Thymus (tissue), 11 donors: ENCODE data around the gene FOXO3. TPM values are rescaled to one million over a fixed set of nuclear protein-coding genes. Genes with fewer than 3 reads are reported as not detected.

ENCODE experiments used
- DNase-seq, 9 donors: peaks; one replicate each; pipeline ENCODE4 v3.0.0-alpha.2; 2013; ENCODE audit warnings: low spot score in 9 of 9, low read depth in 6 of 9, missing footprints in 1 of 9
- H3K27ac ChIP-seq, 2 donors: one replicate each; pipeline ENCODE4 v1.5.1; 2013; ENCODE audit warnings: control low read depth in 1 of 2, low read depth in 1 of 2, low read length in 1 of 2, mild to moderate bottlenecking in 1 of 2, moderate library complexity in 1 of 2
- H3K27me3 ChIP-seq, 2 donors: one replicate each; pipeline ENCODE4 v1.5.1; 2013; ENCODE audit warnings: low read length in 1 of 2; ENCODE audit not compliant: control insufficient read depth in 2 of 2, insufficient read depth in 1 of 2
- H3K36me3 ChIP-seq, 2 donors: one replicate each; pipeline ENCODE4 v1.5.1; 2013; ENCODE audit warnings: low read length in 1 of 2, mild to moderate bottlenecking in 1 of 2, moderate library complexity in 1 of 2; ENCODE audit not compliant: control insufficient read depth in 2 of 2, insufficient read depth in 2 of 2
- H3K4me1 ChIP-seq, 2 donors: one replicate each; pipeline ENCODE4 v1.5.1; 2013; ENCODE audit warnings: low read length in 2 of 2; ENCODE audit not compliant: control insufficient read depth in 2 of 2, insufficient read depth in 2 of 2
- H3K4me3 ChIP-seq, 2 donors: one replicate each; pipeline ENCODE4 v1.5.1; 2013; ENCODE audit warnings: low read length in 2 of 2, control low read depth in 1 of 2, mild to moderate bottlenecking in 1 of 2
- H3K9me3 ChIP-seq, 2 donors: one replicate each; pipeline ENCODE4 v1.5.1; 2013; ENCODE audit warnings: low read length in 1 of 2, mild to moderate bottlenecking in 1 of 2; ENCODE audit not compliant: control insufficient read depth in 2 of 2, insufficient read depth in 1 of 2
- WGBS: extraction: QIAGEN DNeasy Blood & Tissue Kit; methylation state at CpG from one replicate; pipeline ENCODE4 v1.1.7; 2013; 5-methylcytosine and 5-hydroxymethylcytosine counted together
- polyA plus RNA-seq: library from polyadenylated mRNA; stranded (reverse); fragments of 200-250 nt; gene quantifications from one replicate; pipeline ENCODE4 v1.2.3, GENCODE V29; 2013
- total RNA-seq: library from RNA; stranded (reverse); fragments of 120-200 nt; gene quantifications from one replicate; pipeline ENCODE4 v1.2.4, GENCODE V29; 2013
- donor health status: healthy.

Gene FOXO3
- total and polyA plus RNA-seq, 2 donors = 11.2 to 33.6 TPM

DNA sequence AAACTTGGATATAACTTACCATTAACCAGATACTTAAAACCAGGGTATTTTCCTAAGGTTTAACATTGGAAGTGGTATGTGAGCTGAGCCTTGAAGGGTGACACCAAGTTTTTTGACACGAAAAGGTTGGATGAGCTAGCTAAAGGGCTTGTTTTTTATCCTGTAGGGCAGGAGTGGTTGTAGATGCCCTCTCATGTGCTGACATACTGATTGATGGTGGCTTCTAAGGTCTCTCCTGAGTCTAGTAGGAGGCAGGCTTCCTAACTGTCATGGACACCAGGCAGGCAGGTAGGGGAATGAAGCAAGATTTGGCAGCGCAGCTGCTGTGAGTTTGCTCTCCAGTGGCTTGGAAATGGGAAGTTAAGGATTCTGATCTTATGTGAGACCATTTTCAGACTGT, 66.1 kb downstream of the FOXO3 start:
- no peak for DNase-seq
- over 99% methylated on average over 2 of the region's 2 CpGs for WGBS
- Histone ChIP-seq H3K4me1 (peaks cover 24 to 43% of the 10 kb centered on the region in 2 donors), H3K36me3 (no peaks in the 10 kb centered on the region), H3K4me3 (no peak overlapping the region), H3K27me3 (no peaks in the 10 kb centered on the region), H3K9me3 (no peaks in the 10 kb centered on the region), H3K27ac (no peak overlapping the region)

DNA sequence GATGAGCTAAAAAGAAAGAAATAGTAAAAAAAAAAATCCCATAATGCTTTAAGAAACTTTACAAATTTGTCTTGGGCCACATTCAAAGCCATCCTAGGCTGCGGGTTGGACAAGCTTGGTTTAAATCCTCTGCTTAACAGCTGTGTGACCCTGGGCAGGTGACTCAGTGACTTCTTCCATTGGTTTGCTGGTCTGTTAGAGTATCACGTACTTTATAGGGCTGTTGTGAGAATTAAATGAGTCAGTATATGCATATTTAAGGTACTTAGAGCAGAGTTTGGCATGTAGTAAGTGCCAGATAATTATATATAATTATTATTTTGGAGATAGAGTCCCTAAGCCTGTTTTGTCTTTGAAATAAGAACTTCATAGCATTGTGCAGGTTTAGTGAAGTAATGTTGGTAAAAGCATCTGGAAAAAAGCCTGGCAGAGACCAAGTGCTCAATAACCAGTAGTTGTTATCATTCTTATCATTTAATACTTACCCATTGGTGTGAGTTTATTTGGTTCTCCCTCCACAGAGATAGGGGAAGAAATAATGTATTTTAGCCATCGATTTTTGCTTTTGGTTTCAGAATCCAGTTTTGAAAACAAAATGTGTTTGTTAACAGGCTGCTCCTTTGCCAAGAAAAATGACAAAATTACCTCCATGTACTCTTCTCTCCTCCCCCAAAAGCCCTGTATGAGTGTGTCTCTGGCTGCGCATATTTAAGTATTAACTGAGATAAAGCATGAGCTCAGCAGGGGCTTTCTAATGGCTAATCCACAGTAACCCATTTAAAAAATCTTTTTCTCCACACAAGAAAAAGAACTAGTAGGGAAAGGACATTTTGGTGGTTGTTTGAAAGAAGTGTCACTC, 67.2 kb downstream of the FOXO3 start:
- no peak overlapping the region for H3K27ac ChIP-seq
- no peaks in the 10 kb centered on the region for H3K9me3 ChIP-seq
- DNase-seq = no peak
- WGBS = 93% methylated on average over 4 of the region's 4 CpGs
- H3K4me1 ChIP-seq = peaks cover 23 to 33% of the 10 kb centered on the region in 2 donors
- H3K27me3 ChIP-seq = no peaks in the 10 kb centered on the region
- H3K4me3 ChIP-seq = no peak overlapping the region
- H3K36me3 ChIP-seq = no peaks in the 10 kb centered on the region

DNA sequence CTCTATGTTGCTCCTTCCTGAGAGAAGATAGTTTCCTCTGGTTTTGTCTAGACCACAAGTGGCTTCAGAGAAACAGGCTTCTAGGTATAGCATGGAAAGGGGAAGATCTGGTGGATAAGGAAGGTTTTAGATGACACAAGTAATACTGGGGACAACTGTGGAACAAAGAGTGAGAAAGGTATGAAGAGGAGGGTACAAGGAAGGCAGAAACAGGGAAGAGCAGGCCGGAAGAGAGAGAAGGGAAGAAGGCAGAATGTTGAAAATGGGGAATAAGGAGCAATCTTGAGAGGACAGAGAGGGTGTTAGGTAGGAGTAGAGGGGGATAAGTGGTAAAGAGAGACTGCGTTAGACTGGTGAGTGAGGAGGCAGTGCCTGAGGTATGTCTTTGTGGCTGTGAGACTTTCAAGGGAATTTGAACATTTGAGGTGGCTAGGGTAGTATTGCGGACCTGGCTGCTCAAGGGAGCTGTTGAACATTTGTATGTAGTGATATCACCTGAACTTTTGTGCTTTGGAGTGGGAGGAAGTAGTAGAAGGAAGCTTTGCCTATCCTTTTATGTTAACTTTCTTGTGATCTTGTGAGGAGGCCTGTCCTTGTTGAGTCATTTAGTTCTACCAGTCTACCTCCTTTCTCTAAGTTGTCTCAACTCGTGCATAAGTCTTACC, 69.5 kb downstream of the FOXO3 start:
- Histone ChIP-seq H3K27me3 (no peaks in the 10 kb centered on the region), H3K4me1 (peaks cover 17 to 25% of the 10 kb centered on the region in 2 donors), H3K4me3 (no peak overlapping the region), H3K9me3 (no peaks in the 10 kb centered on the region), H3K27ac (peak overlapping the region in 1 of 2 donors; percentile 33), H3K36me3 (no peaks in the 10 kb centered on the region)
- DNase-seq = peak in 6 of 9 donors; percentile 38 to 81 (median 53)
- WGBS = 51% methylated on average over 4 of the region's 4 CpGs

DNA sequence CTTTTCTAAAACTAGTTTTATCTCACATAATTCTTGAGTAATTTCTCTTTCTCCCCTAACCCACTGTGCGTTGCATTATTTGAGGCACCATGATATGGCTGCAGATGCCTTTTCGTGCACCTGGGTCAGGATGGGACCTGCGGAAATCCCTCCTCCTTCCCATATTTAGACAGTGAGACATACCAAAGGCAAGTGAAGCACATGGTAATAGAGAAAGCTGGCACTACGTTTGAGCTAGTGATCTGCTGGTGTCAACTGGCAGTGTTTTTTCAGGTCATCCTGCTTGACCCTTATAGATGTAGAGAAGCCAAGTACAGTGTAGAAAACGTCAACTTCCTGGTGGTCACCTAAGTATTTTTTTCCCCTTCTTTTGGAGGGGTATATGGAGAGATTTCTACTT, 71.7 kb downstream of the FOXO3 start:
- H3K27me3 ChIP-seq = no peaks in the 10 kb centered on the region
- H3K4me1 ChIP-seq = peaks cover 16 to 27% of the 10 kb centered on the region in 2 donors
- no peaks in the 10 kb centered on the region for H3K36me3 ChIP-seq

DNA sequence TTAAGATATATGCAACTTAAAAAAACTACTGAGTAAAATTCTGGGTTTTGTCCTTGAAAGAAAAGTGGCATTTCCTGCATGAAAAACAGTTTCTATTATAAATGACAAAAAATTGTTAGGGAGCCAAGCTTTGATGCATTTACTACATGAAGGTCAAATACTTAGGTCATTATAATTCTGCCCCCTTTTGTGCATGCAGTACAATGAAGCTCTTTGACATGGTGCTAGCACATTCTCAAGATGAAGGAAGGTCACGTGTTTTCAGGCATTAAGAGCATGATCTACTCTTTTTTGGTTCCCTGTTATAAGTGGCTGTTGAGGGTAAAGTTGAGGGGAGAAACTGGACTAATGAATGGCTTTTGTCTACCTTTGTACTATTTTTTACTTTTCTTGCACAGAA, 72.7 kb downstream of the FOXO3 start:
- DNase-seq = no peak
- no peak overlapping the region for H3K27ac ChIP-seq
- WGBS = 98% methylated on average over 1 of the region's 1 CpG
- no peaks in the 10 kb centered on the region for H3K9me3 ChIP-seq
- peaks cover 16 to 27% of the 10 kb centered on the region in 2 donors for H3K4me1 ChIP-seq
- no peak overlapping the region for H3K4me3 ChIP-seq
- no peaks in the 10 kb centered on the region for H3K36me3 ChIP-seq
- no peaks in the 10 kb centered on the region for H3K27me3 ChIP-seq

More for the DNA sequence above, 71.7 kb downstream of the FOXO3 start:
- DNase-seq = no peak
- no peaks in the 10 kb centered on the region for H3K9me3 ChIP-seq
- 97% methylated on average over 5 of the region's 5 CpGs for WGBS
- no peak overlapping the region for H3K4me3 ChIP-seq
- no peak overlapping the region for H3K27ac ChIP-seq

DNA sequence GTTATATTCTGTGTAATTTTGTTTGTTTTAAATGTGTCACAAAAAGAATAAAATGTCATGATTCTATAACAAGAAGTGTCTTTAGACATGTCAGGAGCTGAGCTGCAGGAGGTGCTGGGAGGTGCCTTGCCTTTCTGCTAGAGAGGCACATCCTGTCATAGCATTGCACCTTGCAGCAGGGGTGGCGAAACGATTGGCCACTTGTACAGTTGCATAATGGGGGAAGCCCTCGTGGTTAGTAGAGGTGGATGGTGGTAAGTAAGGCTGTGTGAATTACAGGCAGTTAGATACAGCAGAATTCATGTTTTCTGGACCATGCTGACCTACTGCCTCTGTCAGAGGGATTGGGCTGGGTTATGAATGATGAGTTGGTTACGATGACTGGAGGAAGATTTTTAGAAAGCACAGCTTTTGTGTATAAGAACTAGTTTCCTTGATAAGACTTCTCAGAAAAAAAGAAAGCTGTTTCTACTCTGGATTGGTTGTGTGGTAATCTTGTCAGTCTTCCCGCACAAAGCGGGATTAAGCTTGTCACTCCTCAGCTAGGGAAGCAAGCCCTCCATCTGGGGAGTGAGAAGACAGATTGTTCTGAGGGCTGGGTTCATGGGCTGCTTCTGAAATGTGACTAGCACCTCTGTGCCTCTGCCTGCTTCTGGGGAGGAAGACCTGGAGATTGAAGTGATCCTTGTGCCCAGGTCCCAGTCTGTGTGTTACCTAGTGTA, 74.9 kb downstream of the FOXO3 start:
- WGBS = 58% methylated on average over 6 of the region's 6 CpGs
- peak in 3 of 9 donors; percentile 33 to 71 (median 52) for DNase-seq
- Histone ChIP-seq H3K36me3 (no peaks in the 10 kb centered on the region), H3K9me3 (no peaks in the 10 kb centered on the region), H3K4me1 (peaks cover 12 to 30% of the 10 kb centered on the region in 2 donors), H3K4me3 (no peak overlapping the region), H3K27me3 (no peaks in the 10 kb centered on the region), H3K27ac (no peak overlapping the region)

DNA sequence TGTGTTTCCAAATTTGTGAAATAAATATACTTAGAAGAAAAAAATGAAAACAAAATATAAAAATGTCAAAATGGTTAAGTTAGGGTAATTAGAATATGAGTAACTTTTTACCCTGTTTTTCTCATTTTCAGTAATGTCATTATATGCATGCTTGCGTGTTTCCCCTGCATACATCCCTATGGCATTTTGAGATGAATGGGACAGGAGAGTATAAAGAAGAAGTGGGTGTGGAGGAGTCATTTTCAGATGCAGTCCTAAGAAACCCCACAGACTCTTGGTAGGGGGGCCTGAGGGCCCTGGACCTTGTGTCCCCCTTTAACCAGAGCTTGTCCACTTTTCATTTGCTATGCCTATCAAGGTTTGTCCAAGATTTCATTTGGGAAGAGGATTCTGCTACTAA, 77.2 kb downstream of the FOXO3 start:
- H3K4me1 ChIP-seq = peaks cover 8 to 25% of the 10 kb centered on the region in 2 donors
- H3K27me3 ChIP-seq = no peaks in the 10 kb centered on the region
- no peaks in the 10 kb centered on the region for H3K36me3 ChIP-seq
- H3K9me3 ChIP-seq = no peaks in the 10 kb centered on the region
- no peak overlapping the region for H3K27ac ChIP-seq
- H3K4me3 ChIP-seq = no peak overlapping the region
- DNase-seq = no peak
- WGBS = 98% methylated on average over 1 of the region's 1 CpG

DNA sequence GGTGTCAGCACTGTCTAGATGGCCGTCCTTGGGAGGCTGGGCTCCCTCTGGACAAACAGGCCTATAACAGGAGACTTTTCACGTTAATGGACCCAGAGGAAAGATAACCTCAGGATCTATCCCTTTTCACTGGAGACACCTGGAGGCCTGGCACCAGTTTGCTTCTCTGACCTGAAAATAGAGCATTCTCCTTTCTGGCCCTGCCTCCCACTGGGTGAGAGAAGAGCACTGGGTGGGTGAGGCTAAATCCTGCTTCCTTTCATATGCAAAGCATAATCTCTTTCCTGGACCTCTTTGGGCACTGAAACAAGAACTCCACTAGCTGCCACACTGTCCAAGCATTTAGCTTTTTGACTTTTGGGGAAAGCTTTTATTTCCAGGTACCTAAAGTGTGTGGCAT, 78.3 kb downstream of the FOXO3 start:
- 97% methylated on average over 2 of the region's 2 CpGs for WGBS
- Histone ChIP-seq H3K4me3 (no peak overlapping the region), H3K27me3 (no peaks in the 10 kb centered on the region), H3K36me3 (no peaks in the 10 kb centered on the region), H3K27ac (no peak overlapping the region), H3K9me3 (no peaks in the 10 kb centered on the region), H3K4me1 (peaks cover 8 to 25% of the 10 kb centered on the region in 2 donors)
- DNase-seq = no peak

DNA sequence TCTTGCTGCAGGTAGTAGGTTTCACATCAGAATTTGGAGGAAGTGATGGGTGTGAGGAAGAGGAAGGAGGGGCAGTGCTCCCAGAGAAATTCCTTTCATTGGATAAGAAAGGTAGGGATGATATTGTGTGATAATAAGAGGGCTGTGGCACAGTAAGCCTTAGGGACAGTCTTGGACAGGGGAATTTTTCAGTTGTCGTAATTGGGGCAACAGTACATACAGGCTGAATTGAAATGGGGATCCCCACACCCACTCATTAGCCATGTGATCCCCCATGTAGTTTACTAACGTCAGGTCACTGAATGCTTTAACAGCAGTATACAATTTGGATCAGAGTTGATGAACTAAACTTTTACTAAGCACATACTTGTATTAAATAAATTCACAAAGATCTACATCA, 79.4 kb downstream of the FOXO3 start:
- Histone ChIP-seq H3K4me3 (no peak overlapping the region), H3K27ac (no peak overlapping the region), H3K9me3 (no peaks in the 10 kb centered on the region), H3K36me3 (no peaks in the 10 kb centered on the region), H3K4me1 (peaks cover 8 to 25% of the 10 kb centered on the region in 2 donors), H3K27me3 (no peaks in the 10 kb centered on the region)
- WGBS = 91% methylated on average over 2 of the region's 2 CpGs
- no peak for DNase-seq
